Activated naive CD8-positive, alpha-beta T cell treated with anti-CD3 and anti-CD28 coated beads, Interleukin-2, amount 10 ng/mL, durations not matched to agents 7 days and 5 days (primary cell): ENCODE measurements around the gene OOSP4B. TPM values are rescaled to one million over a fixed set of nuclear protein-coding genes. Genes with fewer than 3 reads are reported as not detected.
"Not testable (repeated sequence)": the region's sequence is repeated elsewhere in the genome, so short reads cannot be mapped to it uniquely, and the experiment has no call there.

Experiments used
- ATAC-seq: fragments of 150-1000 bp; cut with Tn5 transposase; one replicate; pipeline ENCODE4 v1.10.0; 2021; ENCODE audit warnings: low read depth, moderate library complexity
- POLR2A ChIA-PET: fragments of 350-600 bp; sonication (Branson Sonifier 250); formaldehyde crosslinking; loops from one replicate; lab custom pipeline; 2021; ENCODE audit warnings: antibody characterized with exemption; lab: Charles Lee
- DNase-seq: peaks from one replicate; pipeline ENCODE4 v3.0.0; 2021
- H3K27ac Mint-ChIP-seq: one replicate; pipeline ENCODE4 v1.8.0; 2022; ENCODE audit warnings: mild to moderate bottlenecking, mixed read lengths
- H3K27me3 Mint-ChIP-seq: one replicate; pipeline ENCODE4 v1.8.0; 2022; ENCODE audit warnings: mild to moderate bottlenecking, moderate library complexity, mixed read lengths
- H3K36me3 Mint-ChIP-seq: one replicate; pipeline ENCODE4 v1.8.0; 2021; ENCODE audit warnings: mild to moderate bottlenecking, mixed read lengths
- H3K4me1 Mint-ChIP-seq: one replicate; pipeline ENCODE4 v1.8.0; 2021; ENCODE audit warnings: mixed read lengths
- H3K4me3 Mint-ChIP-seq: one replicate; pipeline ENCODE4 v1.8.0; 2022; ENCODE audit warnings: mild to moderate bottlenecking, moderate library complexity, mixed read lengths
- H3K9me3 Mint-ChIP-seq: one replicate; pipeline ENCODE4 v1.8.0; 2021; ENCODE audit warnings: mixed read lengths
- total RNA-seq, 2 experiments: library from RNA; stranded (reverse); gene quantifications; one replicate each; pipeline ENCODE4 v1.2.3, GENCODE V29; 2021

The OOSP4B gene
- total RNA-seq, 2 experiments from 2014 or later: not detected

DNA sequence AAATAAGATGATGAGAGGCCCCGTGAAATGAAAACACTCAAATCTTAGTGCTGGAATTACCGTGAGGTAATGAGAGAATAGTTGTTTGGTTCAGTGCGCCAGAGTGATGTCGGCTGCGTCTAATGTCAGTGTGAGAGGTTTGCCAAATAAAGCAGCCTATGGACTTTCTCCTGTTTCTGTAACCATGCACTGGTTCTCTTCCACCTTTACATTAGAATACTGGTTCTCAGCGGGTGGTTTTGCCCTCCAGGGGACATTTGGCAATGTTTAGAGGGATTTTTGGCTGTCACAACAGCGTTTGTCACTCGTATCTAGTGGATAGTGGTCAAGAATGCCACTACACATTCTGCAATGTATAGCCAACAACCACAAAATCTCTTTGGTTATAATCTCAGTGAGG lies 1.1 kb downstream of the OOSP4B start:
- POLR2A ChIA-PET: no interaction called here
- ATAC-seq (no peak), DNase-seq (no peak)
- no peaks in the 10 kb centered on the region for H3K27me3 Mint-ChIP-seq
- no peak overlapping the region for H3K4me3 Mint-ChIP-seq
- peaks cover 1% of the 10 kb centered on the region for H3K9me3 Mint-ChIP-seq
- no peaks in the 10 kb centered on the region for H3K4me1 Mint-ChIP-seq
- no peak overlapping the region for H3K27ac Mint-ChIP-seq
- no peaks in the 10 kb centered on the region for H3K36me3 Mint-ChIP-seq

DNA sequence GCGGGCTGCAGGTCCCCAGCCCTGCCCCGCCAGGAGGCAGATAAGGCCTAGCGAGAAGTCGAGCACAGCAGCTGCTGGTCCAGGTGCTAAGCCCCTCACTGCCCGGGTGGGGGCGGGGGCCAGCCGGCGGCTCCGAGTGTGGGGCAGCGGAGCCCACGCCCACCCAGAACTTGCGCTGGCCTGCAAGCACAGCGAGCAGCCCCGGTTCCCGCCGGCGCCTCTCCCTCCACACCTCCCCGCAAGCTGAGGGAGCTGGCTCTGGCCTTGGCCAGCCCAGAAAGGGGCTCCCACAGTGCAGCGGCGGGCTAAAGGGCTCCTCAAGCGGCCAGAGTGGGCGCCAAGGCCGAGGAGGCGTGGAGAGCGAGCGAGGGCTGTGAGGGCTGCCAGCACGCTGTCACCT lies 3.4 kb downstream of the OOSP4B start:
- DNase-seq, H3K4me1 Mint-ChIP-seq, H3K9me3 Mint-ChIP-seq, H3K4me3 Mint-ChIP-seq, H3K27me3 Mint-ChIP-seq, ATAC-seq, H3K27ac Mint-ChIP-seq, H3K36me3 Mint-ChIP-seq, POLR2A ChIA-PET: not testable (repeated sequence)

DNA sequence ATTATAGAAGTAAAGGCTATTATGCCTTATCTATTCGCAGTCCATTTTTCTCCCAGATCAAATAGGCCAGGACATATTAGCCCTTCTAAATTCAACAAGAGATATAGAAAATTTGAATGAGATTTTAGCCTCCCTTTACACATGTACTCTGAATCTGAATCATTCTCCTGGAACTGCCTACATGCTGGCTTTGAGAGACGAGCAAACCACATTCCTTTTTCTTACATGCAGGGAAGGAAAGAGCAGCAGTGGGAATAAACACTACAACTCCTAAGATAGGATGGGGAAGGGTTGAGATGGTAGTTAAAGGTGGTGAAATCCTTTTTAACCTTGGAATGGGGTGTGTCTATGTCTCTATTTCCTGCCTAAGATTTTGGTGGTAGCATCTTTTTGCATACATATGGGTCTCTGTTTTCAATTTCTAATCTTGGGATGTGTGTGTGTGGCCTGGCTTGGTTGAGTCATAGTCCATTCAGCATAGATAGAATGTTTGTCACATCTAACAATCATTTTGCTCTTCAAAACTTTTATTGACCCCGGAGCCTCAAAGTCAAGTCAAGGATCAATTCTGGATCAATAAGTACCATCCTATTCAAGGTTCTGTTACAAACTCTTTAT lies 12.1 kb downstream of the OOSP4B start:
- Mint-ChIP-seq H3K4me1 (no peaks in the 10 kb centered on the region), H3K27ac (no peak overlapping the region), H3K9me3 (no peaks in the 10 kb centered on the region), H3K36me3 (no peaks in the 10 kb centered on the region), H3K4me3 (no peak overlapping the region), H3K27me3 (no peaks in the 10 kb centered on the region)
- POLR2A ChIA-PET: no interaction called here
- no peak for ATAC-seq
- DNase-seq: no peak

DNA sequence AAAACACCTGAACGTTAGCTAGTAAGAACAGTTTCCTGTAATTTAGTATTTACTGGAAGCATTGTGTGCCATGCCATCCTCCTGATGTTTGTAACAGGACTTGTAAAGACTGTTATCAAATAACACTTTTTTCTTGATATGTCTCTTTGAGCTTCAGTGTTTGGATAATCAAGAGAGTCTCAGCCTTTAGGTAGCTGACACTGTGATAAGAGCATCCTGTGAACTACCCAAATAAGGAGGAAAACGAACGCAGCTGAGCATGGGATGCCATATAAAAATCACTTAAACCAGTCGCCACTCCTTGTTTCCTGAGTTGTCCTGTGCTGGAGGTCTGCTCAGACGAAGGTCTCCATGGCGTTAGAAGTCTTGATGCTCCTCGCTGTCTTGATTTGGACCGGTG lies 23.1 kb downstream of the OOSP4B start, which contains the start of gene OOSP2:
Gene OOSP2, plus strand, starts transcription at position 301 of the 400 bp plus-strand sequence. Its CDS starts 51 bp downstream, at position 352.
- H3K4me1 Mint-ChIP-seq: no peaks in the 10 kb centered on the region
- POLR2A ChIA-PET: no interaction called here
- no peaks in the 10 kb centered on the region for H3K27me3 Mint-ChIP-seq
- no peak within 1 kb of the TSS for H3K4me3 Mint-ChIP-seq
- DNase-seq (no peak), ATAC-seq (no peak)
- no peaks in the 10 kb centered on the region for H3K36me3 Mint-ChIP-seq
- H3K27ac Mint-ChIP-seq: no peak within 1 kb of the TSS
- H3K9me3 Mint-ChIP-seq: no peaks in the 10 kb centered on the region

DNA sequence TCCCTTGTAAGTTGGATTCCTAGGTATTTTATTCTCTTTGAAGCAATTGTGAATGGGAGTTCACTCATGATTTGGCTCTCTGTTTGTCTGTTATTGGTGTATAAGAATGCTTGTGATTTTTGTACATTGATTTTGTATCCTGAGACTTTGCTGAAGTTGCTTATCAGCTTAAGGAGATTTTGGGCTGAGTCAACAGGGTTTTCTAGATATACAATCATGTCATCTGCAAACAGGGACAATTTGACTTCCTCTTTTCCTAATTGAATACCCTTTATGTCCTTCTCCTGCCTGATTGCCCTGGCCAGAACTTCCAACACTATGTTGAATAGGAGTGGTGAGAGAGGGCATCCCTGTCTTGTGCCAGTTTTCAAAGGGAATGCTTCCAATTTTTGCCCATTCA lies 33.4 kb downstream of the OOSP4B start:
- POLR2A ChIA-PET, H3K9me3 Mint-ChIP-seq, H3K27ac Mint-ChIP-seq, H3K4me3 Mint-ChIP-seq, H3K36me3 Mint-ChIP-seq, H3K4me1 Mint-ChIP-seq, ATAC-seq, H3K27me3 Mint-ChIP-seq, DNase-seq: not testable (repeated sequence)

DNA sequence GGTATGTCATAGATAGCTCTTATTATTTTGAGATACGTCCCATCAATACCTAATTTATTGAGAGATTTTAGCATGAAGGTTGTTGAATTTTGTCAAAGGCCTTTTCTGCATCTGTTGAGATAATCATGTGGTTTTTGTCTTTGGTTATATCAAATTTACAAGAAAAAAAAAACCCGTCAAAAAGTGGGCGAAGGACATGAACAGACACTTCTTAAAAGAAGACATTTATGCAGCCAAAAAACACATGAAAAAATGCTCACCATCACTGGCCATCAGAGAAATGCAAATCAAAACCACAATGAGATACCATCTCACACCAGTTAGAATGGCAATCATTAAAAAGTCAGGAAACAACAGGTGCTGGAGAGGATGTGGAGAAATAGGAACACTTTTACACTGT lies 33.9 kb downstream of the OOSP4B start:
- DNase-seq, H3K4me3 Mint-ChIP-seq, H3K9me3 Mint-ChIP-seq, H3K36me3 Mint-ChIP-seq, H3K27me3 Mint-ChIP-seq, ATAC-seq, POLR2A ChIA-PET, H3K27ac Mint-ChIP-seq, H3K4me1 Mint-ChIP-seq: not testable (repeated sequence)

DNA sequence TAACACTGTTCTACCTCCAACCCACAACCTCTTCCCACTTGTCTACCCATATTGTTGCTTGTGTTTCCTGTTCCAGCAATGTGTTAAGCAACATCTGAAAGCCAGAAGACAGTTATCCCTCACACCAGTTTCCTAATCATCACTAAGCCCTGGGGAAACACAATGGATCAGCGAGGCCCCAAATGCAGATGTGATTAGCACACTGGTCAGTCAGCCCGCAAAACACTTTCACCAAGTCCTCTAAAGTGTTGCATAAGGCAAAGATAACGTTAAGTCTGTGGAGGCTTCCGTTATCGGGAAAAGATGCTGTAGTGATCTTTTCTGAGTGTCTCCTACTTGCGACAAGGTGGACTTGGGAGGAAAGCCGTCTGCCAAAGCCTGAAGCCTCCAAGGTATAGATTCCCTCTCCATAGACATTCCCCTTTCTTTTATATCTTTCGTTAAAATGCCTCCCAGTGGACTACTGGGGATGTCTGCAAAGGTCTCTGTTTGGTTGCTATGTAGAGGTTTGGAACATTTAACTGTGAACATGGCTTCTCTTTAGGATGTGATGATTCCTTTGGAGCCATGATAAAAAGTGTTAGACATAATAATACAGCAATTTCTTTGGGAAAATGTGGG lies 39.5 kb downstream of the OOSP4B start, which contains the start of gene MS4A3:
Gene MS4A3, plus strand, starts transcription at position 317 of the 621 bp plus-strand sequence. CDS start 4,496 bp downstream, outside the sequence.
- no peaks in the 10 kb centered on the region for H3K36me3 Mint-ChIP-seq
- H3K4me3 Mint-ChIP-seq: no peak within 1 kb of the TSS
- POLR2A ChIA-PET: no interaction called here
- H3K27ac Mint-ChIP-seq: no peak within 1 kb of the TSS
- H3K27me3 Mint-ChIP-seq: no peaks in the 10 kb centered on the region
- H3K4me1 Mint-ChIP-seq: no peaks in the 10 kb centered on the region
- no peak for ATAC-seq
- H3K9me3 Mint-ChIP-seq: peaks cover 2% of the 10 kb centered on the region
- DNase-seq: no peak

DNA sequence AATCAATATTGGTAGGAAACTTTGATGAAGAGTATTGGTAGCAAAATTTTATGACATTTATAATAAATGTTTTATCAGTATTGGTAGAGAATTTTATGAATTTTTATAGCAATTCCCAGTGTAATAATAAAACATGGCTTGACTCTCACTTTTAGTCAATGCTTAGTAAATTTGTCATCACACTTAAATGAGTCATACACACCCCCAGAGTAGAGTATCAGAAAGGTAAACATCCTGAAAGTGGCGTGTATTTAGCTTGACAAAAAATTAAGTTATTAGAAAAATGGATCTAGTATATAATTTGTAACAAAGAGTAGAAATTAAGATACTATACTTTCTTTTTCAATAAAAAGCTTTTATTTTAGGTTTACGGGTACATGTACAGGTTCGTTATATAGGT lies 42.1 kb downstream of the OOSP4B start:
- ATAC-seq: no peak

DNA sequence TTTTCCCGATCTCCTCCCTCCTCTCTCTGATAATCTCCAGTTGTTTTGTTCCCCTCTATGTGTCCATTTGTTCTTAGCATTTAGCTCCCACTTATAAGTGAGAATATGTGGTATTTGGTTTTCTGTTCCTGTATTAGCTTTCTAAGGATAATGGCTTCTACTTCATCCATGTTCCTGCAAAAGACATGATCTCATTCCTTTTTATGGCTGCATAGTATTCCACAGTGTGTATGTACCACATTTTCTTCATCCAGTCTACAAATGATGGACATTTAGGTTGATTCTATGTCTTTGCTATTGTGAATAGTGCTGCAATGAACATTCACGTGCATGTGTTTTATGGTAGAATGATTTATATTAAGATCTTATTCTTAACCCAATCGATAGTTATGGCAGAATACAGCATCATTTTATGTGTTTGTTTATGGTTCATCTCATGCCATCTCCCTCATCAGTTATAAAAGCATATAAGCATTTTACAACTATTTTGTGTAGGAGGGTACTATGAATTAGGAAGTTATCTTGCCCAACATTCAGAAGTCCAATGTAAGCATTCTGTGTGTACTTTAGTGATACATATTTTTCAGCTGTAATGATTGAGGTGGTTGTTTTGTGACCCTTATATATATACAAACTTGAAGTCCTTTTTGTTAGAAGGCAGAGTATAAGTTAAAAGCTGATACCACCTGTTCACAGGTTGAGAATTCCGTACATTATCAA lies 42.7 kb downstream of the OOSP4B start:
- peaks cover 2% of the 10 kb centered on the region for H3K9me3 Mint-ChIP-seq
- no peak for DNase-seq
- no peaks in the 10 kb centered on the region for H3K4me1 Mint-ChIP-seq
- ATAC-seq: no peak
- POLR2A ChIA-PET: no interaction called here
- H3K36me3 Mint-ChIP-seq: no peaks in the 10 kb centered on the region
- H3K27me3 Mint-ChIP-seq: no peaks in the 10 kb centered on the region
- no peak overlapping the region for H3K4me3 Mint-ChIP-seq
- no peak overlapping the region for H3K27ac Mint-ChIP-seq

More for the DNA sequence above, 42.1 kb downstream of the OOSP4B start:
- Mint-ChIP-seq H3K27me3 (no peaks in the 10 kb centered on the region), H3K36me3 (no peaks in the 10 kb centered on the region), H3K9me3 (peaks cover 2% of the 10 kb centered on the region), H3K27ac (no peak overlapping the region), H3K4me1 (no peaks in the 10 kb centered on the region), H3K4me3 (no peak overlapping the region)
- no peak for DNase-seq
- POLR2A ChIA-PET: no interaction called here

DNA sequence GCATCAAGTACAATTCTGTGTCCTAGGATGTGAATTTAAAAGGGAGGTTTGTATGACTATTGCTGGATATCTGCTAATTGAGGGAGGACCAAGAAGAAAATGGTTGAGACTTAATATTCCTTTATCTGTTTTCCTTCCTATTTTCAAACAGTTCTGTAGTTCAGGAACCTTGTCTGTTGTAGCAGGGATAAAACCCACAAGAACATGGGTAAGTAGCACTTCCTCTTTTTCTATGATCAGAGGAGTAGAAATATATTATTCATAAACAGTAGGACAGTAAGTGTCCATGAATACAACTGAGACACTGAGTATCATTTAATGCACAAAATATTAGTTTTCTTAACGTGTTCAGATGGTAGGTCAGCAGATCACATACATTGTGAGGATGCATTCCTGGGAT lies 47.1 kb downstream of the OOSP4B start:
- Mint-ChIP-seq H3K36me3 (no peaks in the 10 kb centered on the region), H3K4me3 (no peak overlapping the region), H3K9me3 (peaks cover 2% of the 10 kb centered on the region), H3K27ac (no peak overlapping the region), H3K4me1 (no peaks in the 10 kb centered on the region), H3K27me3 (no peaks in the 10 kb centered on the region)
- ATAC-seq (no peak), DNase-seq (no peak)
- POLR2A ChIA-PET: no interaction called here

DNA sequence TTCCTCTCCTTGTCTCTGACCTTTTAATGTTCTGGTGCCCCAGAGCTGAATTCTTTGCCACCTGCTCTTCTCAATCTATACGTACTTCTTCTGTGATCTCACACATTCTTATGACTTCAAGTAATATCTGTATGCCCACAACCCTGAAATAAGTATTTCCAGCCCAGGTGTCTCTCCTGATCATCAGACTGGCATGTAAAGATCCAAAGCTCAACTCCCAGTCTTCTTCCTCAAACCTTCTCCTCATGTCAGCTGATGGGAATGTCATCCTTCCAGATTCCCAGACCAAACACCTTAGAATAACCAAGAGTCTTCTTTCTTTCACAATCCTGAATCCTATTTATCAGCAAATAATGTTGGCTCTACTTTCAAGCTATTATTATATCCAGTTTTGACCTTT lies 48.8 kb downstream of the OOSP4B start:
- H3K27me3 Mint-ChIP-seq: no peaks in the 10 kb centered on the region
- H3K36me3 Mint-ChIP-seq: no peaks in the 10 kb centered on the region
- no peaks in the 10 kb centered on the region for H3K9me3 Mint-ChIP-seq
- no peak overlapping the region for H3K4me3 Mint-ChIP-seq
- no peak for ATAC-seq
- no peak for DNase-seq
- POLR2A ChIA-PET: no interaction called here
- H3K27ac Mint-ChIP-seq: no peak overlapping the region
- H3K4me1 Mint-ChIP-seq: no peaks in the 10 kb centered on the region

DNA sequence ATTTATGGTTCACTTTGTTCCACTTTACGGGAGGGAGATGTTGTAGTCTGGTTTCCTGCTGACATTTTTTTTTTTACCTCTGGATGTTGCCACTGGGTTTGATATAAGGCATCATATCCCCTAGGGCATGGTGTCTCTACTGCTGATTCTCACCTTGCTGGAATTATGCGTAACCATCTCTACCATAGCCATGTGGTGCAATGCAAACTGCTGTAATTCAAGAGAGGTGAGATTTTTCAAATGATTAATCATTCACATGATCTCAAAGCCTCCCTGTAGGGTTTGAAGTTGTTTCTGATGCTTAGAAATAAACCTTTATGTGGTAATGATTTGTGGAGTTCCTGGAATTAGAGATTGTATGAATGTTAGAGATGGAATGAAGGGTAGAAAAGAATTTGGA lies 52.5 kb downstream of the OOSP4B start:
- H3K4me3 Mint-ChIP-seq: no peak overlapping the region
- H3K27ac Mint-ChIP-seq: no peak overlapping the region
- POLR2A ChIA-PET: no interaction called here
- ATAC-seq (no peak), DNase-seq (no peak)
- no peaks in the 10 kb centered on the region for H3K4me1 Mint-ChIP-seq
- H3K9me3 Mint-ChIP-seq: no peaks in the 10 kb centered on the region
- H3K27me3 Mint-ChIP-seq: peaks cover 2% of the 10 kb centered on the region
- no peaks in the 10 kb centered on the region for H3K36me3 Mint-ChIP-seq

DNA sequence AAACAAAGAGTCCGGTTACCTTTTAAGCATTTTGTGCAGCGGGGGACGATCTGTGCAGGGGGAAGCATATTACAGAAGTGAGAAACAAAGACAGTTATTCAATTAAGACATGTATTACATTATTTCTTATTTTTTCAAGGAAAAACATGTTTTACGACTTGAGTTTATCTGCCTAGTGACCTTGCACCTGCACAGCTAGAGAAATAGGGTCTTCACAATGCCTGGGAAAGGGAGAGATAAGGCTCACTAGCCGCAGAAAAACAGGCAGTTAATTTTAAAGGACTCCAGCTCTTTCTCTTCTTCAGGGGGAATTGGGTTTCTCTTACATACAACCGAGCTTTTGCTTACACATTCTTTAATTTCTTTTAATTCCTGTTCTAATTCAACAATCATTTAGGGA lies 54.7 kb downstream of the OOSP4B start:
- H3K27me3 Mint-ChIP-seq, H3K27ac Mint-ChIP-seq, H3K4me3 Mint-ChIP-seq, ATAC-seq, DNase-seq, H3K4me1 Mint-ChIP-seq, H3K9me3 Mint-ChIP-seq, POLR2A ChIA-PET, H3K36me3 Mint-ChIP-seq: not testable (repeated sequence)
